Tibial nerve (tissue), 4 donors: Measurements from ENCODE around the gene GXYLT2. TPM values are rescaled to one million over a fixed set of nuclear protein-coding genes. Genes with fewer than 3 reads are reported as not detected.
A peak's percentile ranks its signal among the peaks of the same experiment; 100 is the strongest.

ENCODE experiments used
- DNase-seq, 2 donors: peaks; one replicate each; pipeline ENCODE4 v3.0.0-alpha.2; 2019; ENCODE audit warnings: low spot score in 2 of 2
- H3K27ac ChIP-seq, 4 donors: fragments of 200-600 bp; sonication (generic) in 3 of 4; one replicate each; pipeline ENCODE4 v1.5.1; 2017 to 2019; ENCODE audit warnings: mild to moderate bottlenecking in 1 of 4
- H3K27me3 ChIP-seq, 2 donors: fragments of 200-600 bp; sonication (generic) in 1 of 2; one replicate each; pipeline versions ENCODE4 v1.5.1 to v1.6.0; 2017 to 2019
- H3K36me3 ChIP-seq, 3 donors: fragments of 200-600 bp; sonication (generic); one replicate each; pipeline ENCODE4 v1.5.1; 2018 to 2019
- H3K4me1 ChIP-seq, 4 donors: fragments of 200-600 bp; sonication (generic) in 3 of 4; one replicate each; pipeline ENCODE4 v1.5.1; 2017 to 2019
- H3K4me3 ChIP-seq, 4 donors: fragments of 200-600 bp; sonication (generic) in 3 of 4; one replicate each; pipeline ENCODE4 v1.5.1; 2017 to 2019; ENCODE audit warnings: mild to moderate bottlenecking in 1 of 4, moderate library complexity in 1 of 4
- H3K9me3 ChIP-seq, 4 donors: fragments of 200-600 bp; sonication (generic) in 3 of 4; one replicate each; pipeline ENCODE4 v1.5.1; 2017 to 2019
- CTCF ChIP-seq, 5 experiments: fragments of 200-600 bp in 3 of 5; fragments of 450-650 bp in 2 of 5; sonication (generic) in 3 of 5; IDR thresholded peaks; one replicate each; pipeline ENCODE4 v1.5.1; 2016 to 2019; ENCODE audit warnings: antibody characterized with exemption in 5 of 5, mild to moderate bottlenecking in 3 of 5, moderate library complexity in 2 of 5
- EP300 ChIP-seq, 2 donors: sonication (generic); formaldehyde crosslinking; IDR thresholded peaks; one replicate each; pipeline ENCODE4 v1.6.1; 2017; ENCODE audit warnings: antibody characterized with exemption in 2 of 2, mild to moderate bottlenecking in 1 of 2
- POLR2A ChIP-seq, 2 donors: fragments of 450-650 bp; IDR thresholded peaks; one replicate each; pipeline ENCODE4 v1.6.1; 2017; ENCODE audit warnings: antibody characterized with exemption in 2 of 2, mild to moderate bottlenecking in 2 of 2, moderate library complexity in 2 of 2
- WGBS, 2 donors: methylation state at CpG; one replicate each; pipeline ENCODE4 v1.1.5; 2018; 5-methylcytosine and 5-hydroxymethylcytosine counted together
- total RNA-seq, 4 donors: library from RNA; depleted of rRNA; stranded (reverse); fragments of >200 nt; gene quantifications; one replicate each; pipeline ENCODE4 v1.1.0, GENCODE V29; 2016

Gene GXYLT2
- total RNA-seq, 4 donors from 2014 or later, result 16.7 to 33.6 (median 22.0) TPM

DNA sequence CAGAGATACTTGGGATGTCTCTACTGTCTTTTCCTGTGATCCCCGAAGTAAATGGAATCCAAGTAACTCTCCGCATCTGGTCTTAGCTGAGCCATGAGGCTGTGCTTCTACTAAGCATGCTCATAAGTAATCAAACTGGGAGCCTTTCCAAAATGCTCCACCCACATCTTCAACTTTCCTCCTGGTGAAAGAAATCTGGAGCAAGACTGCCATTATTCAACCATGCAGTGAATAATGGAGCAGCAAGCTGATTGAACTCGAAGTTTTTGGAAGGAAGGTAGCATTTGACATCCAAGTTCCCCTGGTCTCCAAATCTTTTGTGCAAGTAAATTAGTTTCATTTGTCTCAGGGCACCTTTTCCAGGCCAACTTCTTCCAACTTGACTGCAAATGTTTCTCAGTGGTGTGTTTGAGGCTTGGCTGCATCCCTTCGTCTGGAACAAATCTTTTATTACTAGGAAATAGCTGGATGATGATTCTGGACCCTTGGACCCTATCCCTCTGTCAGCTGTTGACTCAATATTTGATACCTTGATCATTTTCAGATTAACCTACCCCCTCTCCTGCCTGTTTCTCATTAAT, 19.4 kb downstream of the GXYLT2 start:
- peak overlapping the region in 1 of 4 donors; percentile 27 for H3K27ac ChIP-seq
- H3K36me3 ChIP-seq, result peaks cover 0 to 5% (median 0%) of the 10 kb centered on the region in 3 donors
- peaks cover 0 to 23% (median 0%) of the 10 kb centered on the region in 4 donors for H3K4me1 ChIP-seq
- H3K27me3 ChIP-seq, result no peaks in the 10 kb centered on the region
- no peak overlapping the region for H3K4me3 ChIP-seq
- peak in 1 of 2 donors; percentile 74 for TF ChIP-seq EP300 (IDR thresholded peaks at IDR 0.05)
- no peak for TF ChIP-seq CTCF (IDR thresholded peaks at IDR 0.05)
- WGBS, 2 donors, result 57 to 64% methylated on average over 4 of the region's 4 CpGs
- H3K9me3 ChIP-seq, result no peaks in the 10 kb centered on the region
- peak in 1 of 2 donors; percentile 61 for DNase-seq

GRCh38 chr3:72907731-72908620, 20.1 kb downstream of the GXYLT2 start:
- peaks cover 0 to 5% (median 0%) of the 10 kb centered on the region in 3 donors for H3K36me3 ChIP-seq
- DNase-seq, result peak in 1 of 2 donors; percentile 37
- WGBS, 2 donors, result 60 to 66% methylated on average over 14 of the region's 14 CpGs
- H3K4me3 ChIP-seq, result no peak overlapping the region
- H3K9me3 ChIP-seq, result no peaks in the 10 kb centered on the region
- peaks cover 0 to 23% (median 0%) of the 10 kb centered on the region in 4 donors for H3K4me1 ChIP-seq
- H3K27ac ChIP-seq, result peak overlapping the region in 1 of 4 donors; percentile 27
- H3K27me3 ChIP-seq, result no peaks in the 10 kb centered on the region
- TF ChIP-seq CTCF (IDR thresholded peaks at IDR 0.05) (no peak), POLR2A (IDR thresholded peaks at IDR 0.05) (no peak), EP300 (IDR thresholded peaks at IDR 0.05) (peak in 1 of 2 donors; percentile 60)

DNA sequence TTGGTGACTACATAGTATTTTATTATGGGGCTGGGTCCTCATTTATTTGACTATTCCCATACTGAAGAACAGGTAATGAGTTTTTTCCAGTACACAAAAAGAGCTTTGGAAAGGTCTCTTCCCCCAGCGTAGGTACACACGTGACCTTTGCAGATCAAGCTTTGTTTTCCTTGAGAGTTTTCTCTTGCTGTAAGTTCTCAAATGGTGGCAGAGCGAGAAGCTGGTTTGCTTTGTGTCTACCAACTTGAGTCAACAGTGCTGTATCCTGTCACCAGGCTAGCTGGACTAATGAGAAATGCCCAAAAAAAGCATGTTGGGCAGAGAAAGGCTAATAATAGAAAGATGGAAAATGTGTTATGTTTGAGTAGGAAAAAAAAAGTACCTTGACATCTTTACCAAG, 21.7 kb downstream of the GXYLT2 start:
- H3K27me3 ChIP-seq, result no peaks in the 10 kb centered on the region
- TF ChIP-seq POLR2A (IDR thresholded peaks at IDR 0.05) (no peak), EP300 (IDR thresholded peaks at IDR 0.05) (no peak), CTCF (IDR thresholded peaks at IDR 0.05) (no peak)
- peaks cover 0 to 5% (median 0%) of the 10 kb centered on the region in 3 donors for H3K36me3 ChIP-seq
- H3K9me3 ChIP-seq, result no peaks in the 10 kb centered on the region
- WGBS, 2 donors, result 95% methylated on average over 3 of the region's 3 CpGs
- H3K4me3 ChIP-seq, result no peak overlapping the region
- DNase-seq, result no peak
- H3K27ac ChIP-seq, result no peak overlapping the region
- peaks cover 0 to 23% (median 0%) of the 10 kb centered on the region in 4 donors for H3K4me1 ChIP-seq

GRCh38 chr3:72912532-72912931, 24.7 kb downstream of the GXYLT2 start:
- Histone ChIP-seq H3K4me1 (peaks cover 0 to 12% (median 0%) of the 10 kb centered on the region in 4 donors), H3K27ac (no peak overlapping the region), H3K27me3 (no peaks in the 10 kb centered on the region), H3K4me3 (no peak overlapping the region), H3K36me3 (peaks cover 0 to 5% (median 0%) of the 10 kb centered on the region in 3 donors), H3K9me3 (no peaks in the 10 kb centered on the region)
- no peak for TF ChIP-seq CTCF (IDR thresholded peaks at IDR 0.05)
- TF ChIP-seq EP300 (IDR thresholded peaks at IDR 0.05), result no peak
- TF ChIP-seq POLR2A (IDR thresholded peaks at IDR 0.05), result no peak
- DNase-seq, result no peak
- WGBS, 2 donors, result 61 to 63% methylated on average over 2 of the region's 2 CpGs

DNA sequence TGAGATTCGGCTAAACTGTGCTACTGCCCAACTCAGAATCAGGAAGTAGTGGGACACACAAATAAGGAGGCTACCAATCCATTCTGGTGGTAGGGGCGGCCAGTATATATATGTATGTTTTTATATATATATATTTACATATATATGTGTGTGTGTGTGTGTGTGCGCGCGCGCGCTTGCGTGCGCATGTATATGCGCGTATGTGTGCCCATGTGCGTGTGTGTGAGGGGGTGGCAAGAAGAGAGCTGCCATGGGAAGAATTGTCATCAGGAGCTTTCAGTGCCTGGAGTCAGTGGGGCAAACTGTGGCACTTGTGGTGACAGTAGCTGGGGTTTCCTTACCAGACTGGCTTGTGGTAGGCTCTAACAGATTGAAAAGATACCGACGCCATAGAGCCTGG, 26.5 kb downstream of the GXYLT2 start:
- Histone ChIP-seq H3K27ac (no peak overlapping the region), H3K4me1 (no peaks in the 10 kb centered on the region), H3K27me3 (no peaks in the 10 kb centered on the region), H3K36me3 (peaks cover 0 to 5% (median 0%) of the 10 kb centered on the region in 3 donors), H3K4me3 (no peak overlapping the region), H3K9me3 (no peaks in the 10 kb centered on the region)
- DNase-seq, result no peak
- WGBS, 2 donors, result 94 to 98% methylated on average over 14 of the region's 14 CpGs
- no peak for TF ChIP-seq POLR2A (IDR thresholded peaks at IDR 0.05)
- no peak for TF ChIP-seq CTCF (IDR thresholded peaks at IDR 0.05)
- no peak for TF ChIP-seq EP300 (IDR thresholded peaks at IDR 0.05)
